GM08714 (cell line): ENCODE measurements around the gene CCL17.
A peak's percentile ranks its signal among the peaks of the same experiment; 100 is the strongest.
"Not testable (repeated sequence)": the region's sequence is repeated elsewhere in the genome, so short reads cannot be mapped to it uniquely, and the experiment has no call there.

ENCODE experiments used
- H3K4me3 ChIP-seq: fragments of 200-500 bp; sonication (Bioruptor generic); 2 replicates; pipeline ENCODE4 v1.5.1; 2014; ENCODE audit warnings: mild to moderate bottlenecking, low read length, inconsistent platforms
- ZNF274 ChIP-seq: IDR thresholded peaks from 2 replicates; pipeline ENCODE4 v1.6.1; 2012; ENCODE audit warnings: mild to moderate bottlenecking, low read depth, low read length

CCL17 gene

GRCh38 chr16:57424583-57424982, 20.0 kb downstream of the CCL17 start:
- H3K4me3 ChIP-seq: no peak overlapping the region
- TF ChIP-seq ZNF274: no peak

- H3K4me3 ChIP-seq: no peak overlapping the region
- no peak for TF ChIP-seq ZNF274
Observed at GRCh38 chr16:57426356-57426755, 21.8 kb downstream of the CCL17 start.

GRCh38 chr16:57427307-57427706, 22.7 kb downstream of the CCL17 start:
- no peak for TF ChIP-seq ZNF274

GRCh38 chr16:57427824-57428223, 23.3 kb downstream of the CCL17 start:
- no peak overlapping the region for H3K4me3 ChIP-seq
- TF ChIP-seq ZNF274: no peak

More at GRCh38 chr16:57427307-57427706, 22.7 kb downstream of the CCL17 start:
- H3K4me3 ChIP-seq: no peak overlapping the region

- no peak overlapping the region for H3K4me3 ChIP-seq
- TF ChIP-seq ZNF274: no peak
Observed at GRCh38 chr16:57430955-57431354, 26.4 kb downstream of the CCL17 start.

- no peak for TF ChIP-seq ZNF274
- H3K4me3 ChIP-seq: no peak overlapping the region
Observed at GRCh38 chr16:57432505-57432904, 27.9 kb downstream of the CCL17 start.

GRCh38 chr16:57432989-57433388, 28.4 kb downstream of the CCL17 start:
- H3K4me3 ChIP-seq: no peak overlapping the region
- no peak for TF ChIP-seq ZNF274

- TF ChIP-seq ZNF274: no peak
- H3K4me3 ChIP-seq: no peak overlapping the region
Observed at GRCh38 chr16:57434003-57434402, 29.4 kb downstream of the CCL17 start.

GRCh38 chr16:57435838-57436237, 31.3 kb downstream of the CCL17 start:
- H3K4me3 ChIP-seq: no peak overlapping the region
- TF ChIP-seq ZNF274: no peak

- not testable (repeated sequence) for H3K4me3 ChIP-seq
Observed at GRCh38 chr16:57439947-57440346, 35.4 kb downstream of the CCL17 start.

GRCh38 chr16:57440551-57440950, 36.0 kb downstream of the CCL17 start:
- H3K4me3 ChIP-seq: not testable (repeated sequence)

- no peak overlapping the region for H3K4me3 ChIP-seq
- TF ChIP-seq ZNF274: no peak
Observed at GRCh38 chr16:57444711-57445110, 40.1 kb downstream of the CCL17 start.

GRCh38 chr16:57445510-57445909, 40.9 kb downstream of the CCL17 start:
- H3K4me3 ChIP-seq: no peak overlapping the region
- TF ChIP-seq ZNF274: no peak

- peak overlapping the region; percentile 83 for H3K4me3 ChIP-seq
- no peak for TF ChIP-seq ZNF274
Observed at GRCh38 chr16:57446531-57447185, 42.1 kb downstream of the CCL17 start.

GRCh38 chr16:57447186-57447962, 42.8 kb downstream of the CCL17 start, which contains the start of the genes CIAPIN1 and COQ9:
Gene CIAPIN1, minus strand, starts transcription at chr16:57447385. Its CDS starts 6,457 bp downstream, at chr16:57440928.
Gene COQ9, plus strand, starts transcription at chr16:57447479. Its CDS starts 27 bp downstream, at chr16:57447506.
- peak within 1 kb of the TSS; percentile 83 for H3K4me3 ChIP-seq
- TF ChIP-seq ZNF274: no peak
